Memory B cell (primary cell): ENCODE data around the gene ADAM12.

Source experiments
- ATAC-seq: fragments of 150-1000 bp; cut with Tn5 transposase; 2 replicates; pipeline ENCODE4 v1.10.0; 2021; ENCODE audit warnings: low read depth, mild to moderate bottlenecking, moderate library complexity
- DNase-seq, 2 donors: peaks; one replicate each; pipeline ENCODE4 v3.0.0; 2022; ENCODE audit warnings: low spot score in 2 of 2
- H3K27ac Mint-ChIP-seq: one replicate; pipeline ENCODE4 v1.8.0; 2022; ENCODE audit warnings: mild to moderate bottlenecking, moderate library complexity, mixed read lengths
- H3K27me3 Mint-ChIP-seq: one replicate; pipeline ENCODE4 v1.8.0; 2022; ENCODE audit warnings: mixed read lengths
- H3K36me3 Mint-ChIP-seq: one replicate; pipeline ENCODE4 v1.8.0; 2022; ENCODE audit warnings: mild to moderate bottlenecking, mixed read lengths
- H3K4me1 Mint-ChIP-seq: one replicate; pipeline ENCODE4 v1.8.0; 2022; ENCODE audit warnings: mixed read lengths
- H3K4me3 Mint-ChIP-seq: one replicate; pipeline ENCODE4 v1.8.0; 2022; ENCODE audit warnings: mild to moderate bottlenecking, moderate library complexity, mixed read lengths
- H3K9me3 Mint-ChIP-seq: one replicate; pipeline ENCODE4 v1.8.0; 2022; ENCODE audit warnings: mixed read lengths

ADAM12 gene

DNA sequence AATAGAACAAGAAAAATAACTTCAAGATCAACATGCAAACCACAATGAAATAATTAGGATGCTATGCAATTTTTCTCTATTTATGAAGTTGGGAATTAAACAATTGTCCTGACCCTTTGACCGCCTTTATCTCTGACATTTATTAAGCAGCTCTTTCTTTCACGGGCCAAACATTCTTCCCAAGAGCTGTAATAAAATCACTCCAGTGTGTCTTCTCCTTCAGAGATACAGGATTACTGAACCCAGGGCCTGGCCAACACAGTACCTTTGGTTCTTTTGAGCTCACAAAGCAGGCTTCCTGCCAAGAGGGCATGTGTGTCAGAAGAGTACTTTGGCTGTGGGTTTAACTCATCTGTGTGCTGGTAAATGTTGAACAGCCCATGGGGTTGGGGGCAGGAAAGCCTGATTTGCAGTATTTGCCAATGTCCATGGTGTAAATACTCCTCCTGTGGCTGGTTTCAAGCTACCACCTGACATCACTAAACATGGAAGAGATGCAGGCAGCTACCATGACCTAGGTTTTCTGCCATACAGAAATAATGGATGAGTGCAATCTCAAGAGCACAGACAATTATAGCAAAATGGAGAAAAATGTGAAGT is 370.2 kb downstream of the ADAM12 start:
- peaks cover 7% of the 10 kb centered on the region for H3K27me3 Mint-ChIP-seq
- H3K27ac Mint-ChIP-seq: no peak overlapping the region
- peaks cover 5% of the 10 kb centered on the region for H3K4me1 Mint-ChIP-seq
- DNase-seq (no peak), ATAC-seq (no peak)
- peaks cover 1% of the 10 kb centered on the region for H3K36me3 Mint-ChIP-seq
- H3K9me3 Mint-ChIP-seq: no peaks in the 10 kb centered on the region
- no peak overlapping the region for H3K4me3 Mint-ChIP-seq

DNA sequence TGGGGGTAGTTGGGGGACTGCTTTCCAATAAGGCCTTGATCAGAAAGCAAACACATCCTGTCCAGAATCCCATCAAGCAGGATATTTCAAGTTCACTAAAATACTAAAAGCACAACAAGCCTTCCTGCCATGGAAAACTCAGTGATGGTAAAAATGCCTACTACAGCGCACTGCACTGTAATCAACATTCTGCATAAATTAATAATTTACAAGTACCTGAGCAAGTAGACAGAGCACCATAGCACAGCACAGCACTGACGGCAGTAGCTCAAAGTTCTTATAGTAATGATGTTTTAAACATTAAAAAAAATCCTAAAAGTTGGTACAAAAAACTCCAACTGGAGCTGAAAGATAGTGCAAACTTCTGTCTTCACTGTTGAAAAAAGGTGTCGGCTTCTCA is 371.4 kb downstream of the ADAM12 start:
- peaks cover 1% of the 10 kb centered on the region for H3K36me3 Mint-ChIP-seq
- no peak overlapping the region for H3K4me3 Mint-ChIP-seq
- no peak overlapping the region for H3K27ac Mint-ChIP-seq
- no peak for DNase-seq
- H3K4me1 Mint-ChIP-seq: peaks cover 8% of the 10 kb centered on the region
- no peak for ATAC-seq
- peaks cover 7% of the 10 kb centered on the region for H3K27me3 Mint-ChIP-seq
- H3K9me3 Mint-ChIP-seq: no peaks in the 10 kb centered on the region

DNA sequence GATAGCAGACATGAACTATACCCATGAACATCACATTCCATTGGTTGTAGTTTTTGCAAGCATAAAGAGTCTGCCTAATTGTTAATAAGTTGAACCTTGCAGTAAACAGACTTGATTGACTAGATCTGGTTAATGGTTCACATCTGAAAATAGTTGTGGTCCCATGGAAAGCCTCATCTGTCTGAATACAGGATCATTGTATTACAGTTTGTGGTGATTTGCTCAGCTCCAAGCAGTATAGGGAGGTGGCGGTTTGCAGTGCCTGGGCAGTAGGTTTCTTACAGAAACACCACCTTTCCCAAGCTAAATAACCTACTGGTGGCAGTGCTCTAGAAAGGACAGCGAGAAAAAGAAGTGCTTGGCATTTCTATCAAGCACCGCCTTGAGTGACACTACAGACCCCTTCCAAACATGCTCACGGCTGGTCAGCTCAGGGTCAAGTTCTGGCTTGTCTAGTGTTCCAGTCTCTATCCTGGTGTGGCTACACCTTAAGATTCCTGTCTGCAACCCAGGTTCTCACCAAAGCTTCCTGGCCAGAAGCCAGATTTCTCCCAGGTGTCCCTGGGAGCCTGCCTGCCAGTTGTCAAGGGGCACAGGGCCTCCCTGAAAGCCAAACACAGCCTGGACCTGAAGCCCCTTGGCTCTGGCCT is 372.0 kb downstream of the ADAM12 start:
- H3K9me3 Mint-ChIP-seq: no peaks in the 10 kb centered on the region
- no peak for ATAC-seq

DNA sequence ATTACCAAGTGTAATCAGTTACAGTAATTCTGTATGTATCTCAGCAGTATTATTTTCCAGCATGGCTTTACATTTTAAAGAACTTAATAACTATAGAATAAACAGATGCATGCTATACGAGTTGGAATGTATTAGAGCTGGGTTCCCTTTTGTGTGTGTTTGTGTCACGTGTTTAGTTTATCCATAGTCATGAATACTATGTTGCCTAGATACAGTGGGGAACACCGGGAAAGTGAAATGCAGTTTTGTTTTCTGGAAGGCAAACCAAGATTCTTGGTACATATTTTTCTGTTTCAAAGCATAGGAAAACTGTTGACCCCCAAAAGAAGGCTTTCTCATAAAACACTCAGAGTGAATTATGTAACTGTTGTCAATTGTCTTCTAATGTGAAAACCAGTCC is 372.9 kb downstream of the ADAM12 start:
- no peak overlapping the region for H3K4me3 Mint-ChIP-seq
- H3K27ac Mint-ChIP-seq: no peak overlapping the region
- no peak for DNase-seq
- no peaks in the 10 kb centered on the region for H3K9me3 Mint-ChIP-seq
- peaks cover 1% of the 10 kb centered on the region for H3K36me3 Mint-ChIP-seq
- ATAC-seq: no peak
- peaks cover 8% of the 10 kb centered on the region for H3K4me1 Mint-ChIP-seq
- peaks cover 7% of the 10 kb centered on the region for H3K27me3 Mint-ChIP-seq

More for the DNA sequence above, 372.0 kb downstream of the ADAM12 start:
- H3K4me3 Mint-ChIP-seq: no peak overlapping the region
- H3K27ac Mint-ChIP-seq: no peak overlapping the region
- H3K4me1 Mint-ChIP-seq: peaks cover 8% of the 10 kb centered on the region
- no peak for DNase-seq
- H3K27me3 Mint-ChIP-seq: peaks cover 7% of the 10 kb centered on the region
- H3K36me3 Mint-ChIP-seq: peaks cover 1% of the 10 kb centered on the region

DNA sequence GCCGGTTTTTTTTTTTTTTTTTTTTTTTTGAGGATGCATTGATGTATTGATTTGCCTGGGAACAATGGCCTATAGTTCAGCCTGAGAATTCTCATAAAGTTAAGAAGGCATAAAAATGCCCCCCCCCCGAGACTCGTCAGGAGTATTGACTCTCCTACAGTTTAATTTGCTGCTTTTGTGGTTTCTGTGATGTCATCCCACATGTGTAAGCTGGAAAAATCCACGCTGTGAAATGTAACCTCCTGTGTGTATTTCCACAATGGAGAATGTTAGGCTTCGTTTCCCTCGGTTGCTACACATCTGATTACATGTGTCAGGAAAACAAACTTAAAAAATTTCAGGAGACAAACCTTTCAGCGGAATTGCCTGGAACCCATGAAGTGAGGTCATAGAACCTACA is 374.0 kb downstream of the ADAM12 start:
- ATAC-seq: no peak
- Mint-ChIP-seq H3K9me3 (no peaks in the 10 kb centered on the region), H3K27ac (no peak overlapping the region), H3K36me3 (peaks cover 1% of the 10 kb centered on the region), H3K4me1 (peaks cover 8% of the 10 kb centered on the region), H3K27me3 (peaks cover 5% of the 10 kb centered on the region), H3K4me3 (no peak overlapping the region)
- DNase-seq: no peak

DNA sequence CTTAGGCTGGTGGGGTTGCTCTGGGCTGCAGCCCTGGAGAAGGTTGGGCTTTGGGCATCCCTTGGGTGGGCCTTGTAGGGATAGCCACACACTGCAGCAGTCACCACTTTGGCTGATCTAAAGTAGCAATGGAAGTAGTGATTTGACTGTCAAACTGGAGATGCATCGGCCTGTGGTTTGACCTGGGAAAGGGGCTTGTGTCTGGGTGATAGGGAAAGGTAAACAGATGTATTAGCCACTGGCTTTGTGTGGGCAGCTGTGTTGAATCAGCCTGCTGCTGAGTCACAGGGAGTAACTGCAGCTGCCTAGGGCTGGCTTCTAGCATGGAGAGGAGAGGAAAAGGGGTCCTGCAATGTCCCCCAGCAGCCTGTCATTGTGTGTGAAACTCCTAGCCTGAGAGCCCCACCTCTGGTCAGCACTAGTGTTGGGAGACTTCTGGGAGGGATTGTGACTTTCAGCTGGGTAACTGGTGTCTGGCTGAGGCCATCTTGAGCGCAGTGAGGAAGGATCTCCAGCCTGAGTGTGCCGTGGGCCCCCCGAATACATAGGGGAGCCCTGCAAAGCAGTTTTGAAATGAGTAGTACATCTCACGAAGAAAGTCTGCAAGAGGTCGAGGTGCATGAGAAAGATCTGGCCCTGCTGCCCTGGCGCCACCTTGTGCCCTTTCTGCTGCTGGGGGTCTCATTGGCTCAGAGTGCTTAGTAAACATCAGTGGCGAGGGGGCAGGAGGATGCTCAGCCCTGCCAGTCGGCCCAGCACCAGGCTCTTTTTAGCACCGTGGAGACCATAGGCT is 374.6 kb downstream of the ADAM12 start:
- Mint-ChIP-seq H3K27ac (no peak overlapping the region), H3K4me1 (peaks cover 8% of the 10 kb centered on the region), H3K9me3 (no peaks in the 10 kb centered on the region), H3K36me3 (no peaks in the 10 kb centered on the region), H3K4me3 (no peak overlapping the region), H3K27me3 (peaks cover 2% of the 10 kb centered on the region)
- DNase-seq (no peak), ATAC-seq (no peak)

DNA sequence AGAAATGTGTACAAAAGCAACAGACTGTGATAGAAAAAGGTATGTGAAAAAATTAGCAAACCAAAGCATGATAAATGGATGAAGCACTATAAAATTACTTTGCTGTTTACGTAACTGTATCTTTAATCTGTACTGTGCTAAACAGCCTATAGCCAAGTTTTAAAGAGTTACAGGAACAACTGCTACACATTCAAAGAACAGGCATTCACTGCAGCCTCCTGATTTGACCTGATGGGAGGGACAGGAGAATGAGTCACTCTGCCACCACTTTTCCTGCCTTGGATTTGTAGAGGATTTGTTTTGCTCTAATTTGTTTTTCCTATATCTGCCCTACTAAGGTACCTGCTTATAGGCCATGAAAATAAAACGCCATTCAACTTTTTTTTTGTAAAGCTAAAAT is 375.8 kb downstream of the ADAM12 start:
- Mint-ChIP-seq H3K36me3 (no peaks in the 10 kb centered on the region), H3K4me1 (peaks cover 8% of the 10 kb centered on the region), H3K27me3 (peaks cover 3% of the 10 kb centered on the region), H3K4me3 (no peak overlapping the region), H3K9me3 (no peaks in the 10 kb centered on the region), H3K27ac (no peak overlapping the region)
- DNase-seq (no peak), ATAC-seq (no peak)

GRCh38 chr10:126011995-126012394 is 376.3 kb downstream of the ADAM12 start:
- ATAC-seq: no peak
- Mint-ChIP-seq H3K9me3 (no peaks in the 10 kb centered on the region), H3K36me3 (no peaks in the 10 kb centered on the region), H3K27ac (peak overlapping the region; percentile 3), H3K4me3 (no peak overlapping the region), H3K27me3 (peaks cover 5% of the 10 kb centered on the region), H3K4me1 (peaks cover 8% of the 10 kb centered on the region)
- DNase-seq: no peak

- H3K36me3 Mint-ChIP-seq: no peaks in the 10 kb centered on the region
Measured at GRCh38 chr10:126009650-126010049, 378.6 kb downstream of the ADAM12 start.

DNA sequence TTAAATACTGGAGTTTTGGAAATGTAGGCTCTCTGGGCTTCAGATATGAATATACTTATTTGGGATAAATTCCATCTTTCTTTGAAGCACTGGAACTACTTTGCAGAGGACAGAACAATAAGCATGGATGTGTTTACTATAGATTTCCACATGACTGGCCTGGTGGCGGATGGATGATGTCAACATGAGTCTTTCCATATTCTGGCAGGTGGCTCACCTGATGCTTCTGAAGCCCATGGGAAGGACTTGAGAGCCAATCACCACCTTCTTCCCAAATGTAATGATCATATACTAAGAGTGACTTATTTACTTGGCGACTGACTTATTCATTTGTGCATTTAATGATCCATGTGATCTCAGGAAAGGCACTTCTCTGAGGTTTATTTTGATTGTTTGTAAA is 381.4 kb downstream of the ADAM12 start:
- no peak overlapping the region for H3K27ac Mint-ChIP-seq
- DNase-seq (no peak), ATAC-seq (no peak)
- H3K9me3 Mint-ChIP-seq: no peaks in the 10 kb centered on the region
- H3K4me3 Mint-ChIP-seq: no peak overlapping the region
- peaks cover 5% of the 10 kb centered on the region for H3K27me3 Mint-ChIP-seq
- no peaks in the 10 kb centered on the region for H3K4me1 Mint-ChIP-seq
- no peaks in the 10 kb centered on the region for H3K36me3 Mint-ChIP-seq

More at GRCh38 chr10:126009650-126010049, 378.6 kb downstream of the ADAM12 start:
- H3K4me1 Mint-ChIP-seq: peaks cover 8% of the 10 kb centered on the region
- H3K4me3 Mint-ChIP-seq: no peak overlapping the region
- DNase-seq (no peak), ATAC-seq (no peak)
- no peak overlapping the region for H3K27ac Mint-ChIP-seq
- peaks cover 5% of the 10 kb centered on the region for H3K27me3 Mint-ChIP-seq
- H3K9me3 Mint-ChIP-seq: no peaks in the 10 kb centered on the region

GRCh38 chr10:126006264-126006663 is 382.0 kb downstream of the ADAM12 start:
- Mint-ChIP-seq H3K4me1 (no peaks in the 10 kb centered on the region), H3K27me3 (peaks cover 5% of the 10 kb centered on the region), H3K36me3 (no peaks in the 10 kb centered on the region), H3K4me3 (no peak overlapping the region), H3K27ac (no peak overlapping the region), H3K9me3 (no peaks in the 10 kb centered on the region)
- no peak for DNase-seq
- no peak for ATAC-seq

GRCh38 chr10:126004752-126005151 is 383.5 kb downstream of the ADAM12 start:
- Mint-ChIP-seq H3K4me3 (no peak overlapping the region), H3K27me3 (peaks cover 5% of the 10 kb centered on the region), H3K27ac (no peak overlapping the region), H3K36me3 (no peaks in the 10 kb centered on the region), H3K4me1 (no peaks in the 10 kb centered on the region), H3K9me3 (no peaks in the 10 kb centered on the region)
- ATAC-seq (no peak), DNase-seq (no peak)

DNA sequence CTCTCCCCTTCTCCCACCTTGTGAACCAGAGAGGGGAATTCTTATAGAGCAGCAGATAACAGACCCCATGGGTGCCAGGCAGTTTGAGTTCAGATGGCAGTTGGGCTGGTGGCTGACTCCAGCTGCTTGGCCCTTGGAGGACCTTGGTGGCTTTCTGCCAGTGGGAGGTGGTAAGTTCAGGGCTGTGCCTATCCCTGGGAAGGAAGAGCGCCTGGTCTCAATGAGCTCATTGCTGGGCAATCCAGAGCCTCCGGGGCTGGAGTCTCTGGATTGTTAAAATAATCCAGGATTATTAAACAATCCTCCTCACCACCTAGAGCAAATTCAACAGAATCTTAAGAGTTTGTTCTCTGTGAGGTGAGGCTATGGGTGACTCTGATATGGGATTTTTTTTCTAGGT is 386.7 kb downstream of the ADAM12 start:
- DNase-seq (no peak), ATAC-seq (no peak)
- H3K4me3 Mint-ChIP-seq: no peak overlapping the region
- H3K9me3 Mint-ChIP-seq: no peaks in the 10 kb centered on the region
- H3K27me3 Mint-ChIP-seq: peaks cover 2% of the 10 kb centered on the region
- H3K36me3 Mint-ChIP-seq: no peaks in the 10 kb centered on the region
- no peak overlapping the region for H3K27ac Mint-ChIP-seq
- no peaks in the 10 kb centered on the region for H3K4me1 Mint-ChIP-seq

DNA sequence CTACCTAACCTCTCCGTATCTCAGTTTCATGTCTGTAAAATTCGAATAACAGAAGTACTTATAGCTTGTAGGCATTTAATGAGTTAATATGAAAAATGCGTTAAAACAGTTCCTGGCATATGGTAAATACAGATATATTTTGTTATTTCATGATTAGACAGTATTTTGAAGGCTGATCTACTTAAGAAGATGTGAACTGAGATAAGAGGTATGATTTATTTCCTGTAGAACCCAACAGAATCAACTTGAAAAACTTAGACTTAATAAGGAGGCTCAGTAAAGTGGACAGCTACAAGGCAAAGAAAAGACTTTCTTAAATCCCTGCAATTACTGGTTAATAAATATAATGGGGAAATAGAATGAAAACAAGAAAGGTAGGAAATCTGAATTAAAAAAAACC is 388.6 kb downstream of the ADAM12 start:
- no peaks in the 10 kb centered on the region for H3K4me1 Mint-ChIP-seq
- H3K9me3 Mint-ChIP-seq: no peaks in the 10 kb centered on the region
- H3K4me3 Mint-ChIP-seq: no peak overlapping the region
- peaks cover 2% of the 10 kb centered on the region for H3K27me3 Mint-ChIP-seq
- DNase-seq (no peak), ATAC-seq (no peak)
- H3K27ac Mint-ChIP-seq: no peak overlapping the region
- H3K36me3 Mint-ChIP-seq: no peaks in the 10 kb centered on the region
